K562 (cell line): ENCODE data around the gene ATRNL1. TPM values are rescaled to one million over a fixed set of nuclear protein-coding genes. Genes with fewer than 3 reads are reported as not detected.

Experiments
- ATAC-seq: fragments of 200-7000 bp; cut with Tn5 transposase; 3 replicates; pipeline ENCODE4 v1.9.1; 2020; ENCODE audit warnings: moderate library complexity
- BruUV-seq: library from RNA; stranded (reverse); fragments of 400-500 nt; replicated peaks from 2 replicates; lab custom pipeline; 2021; lab: Mats Ljungman, UMichigan
- CTCF ChIA-PET: fragments of 300-600 bp; formaldehyde crosslinking; extraction: SDS; loops from one replicate; lab custom pipeline; 2021; ENCODE audit warnings: low intra/inter-chr PET ratio; lab: Yijun Ruan, JAX
- POLR2A ChIA-PET: fragments of 300-600, 350-650 bp; sonication (Branson Sonifier 250); formaldehyde crosslinking; extraction: SDS; loops from one replicate; lab custom pipeline; 2021; ENCODE audit warnings: antibody characterized with exemption, inconsistent platforms; lab: Yijun Ruan, JAX
- DNase-seq, 4 experiments: peaks; one replicate each; pipeline versions ENCODE4 v3.0.0 to v3.0.0-alpha.2; 2011 to 2018; ENCODE audit warnings: low spot score in 3 of 4, mixed read lengths in 3 of 4; ENCODE audit errors: extremely low read depth in 1 of 4
- FAIRE-seq: peaks from 2 replicates; lab custom pipeline; 2011; peaks lifted over from hg19 to GRCh38; lab: Jason Lieb, UNC
- H2AFZ ChIP-seq: 2 replicates; pipeline ENCODE4 v1.6.0; 2011; ENCODE audit warnings: low read depth, low read length, control low read depth, inconsistent platforms
- H3K27ac ChIP-seq: fragments of 200-600 bp; 3 replicates; pipeline ENCODE4 v1.8.0; 2011; ENCODE audit warnings: low read depth, mild to moderate bottlenecking, control low read depth, inconsistent platforms, low read length, moderate library complexity, mixed read lengths; ENCODE audit errors: extremely low read depth
- H3K27me3 ChIP-seq, 2 experiments: fragments of 300-600 bp in 1 of 2; 2 replicates in 1 of 2; 3 replicates in 1 of 2; pipeline versions ENCODE4 v1.6.0 to v1.8.0; 2011; ENCODE audit warnings: inconsistent platforms in 2 of 2, low read length in 2 of 2, mild to moderate bottlenecking in 1 of 2, mixed read lengths in 1 of 2, moderate library complexity in 1 of 2; ENCODE audit not compliant: control insufficient read depth in 2 of 2, insufficient read depth in 2 of 2
- H3K36me3 ChIP-seq: fragments of 300-600 bp; 3 replicates; pipeline ENCODE4 v1.8.0; 2011; ENCODE audit warnings: mild to moderate bottlenecking, low read length, inconsistent platforms; ENCODE audit not compliant: control insufficient read depth, insufficient read depth
- H3K4me1 ChIP-seq, 2 experiments: fragments of 200-600 bp in 1 of 2; replicated peaks in 1 of 2; 2 replicates in 1 of 2; 3 replicates in 1 of 2; pipeline versions ENCODE4 v1.5.1 to v1.8.0; 2011; ENCODE audit warnings: inconsistent platforms in 2 of 2, low read length in 2 of 2, mild to moderate bottlenecking in 1 of 2, mixed read lengths in 1 of 2, moderate library complexity in 1 of 2; ENCODE audit not compliant: control insufficient read depth in 2 of 2, insufficient read depth in 2 of 2
- H3K4me2 ChIP-seq: 2 replicates; pipeline ENCODE4 v1.6.1; 2011; ENCODE audit warnings: low read length, control low read depth, inconsistent platforms, mixed read lengths; ENCODE audit not compliant: insufficient read depth
- H3K4me3 ChIP-seq: fragments of 200-600 bp; sonication (generic), shearing (Covaris generic); 2 replicates; pipeline ENCODE4 v1.5.1; 2016; ENCODE audit warnings: control low read depth, inconsistent platforms
- H3K79me2 ChIP-seq: fragments of 200-600 bp; 3 replicates; pipeline ENCODE4 v1.8.0; 2011; ENCODE audit warnings: low read length, inconsistent platforms; ENCODE audit not compliant: control insufficient read depth, insufficient read depth
- H3K9ac ChIP-seq, 2 experiments: 2 replicates each; pipeline versions ENCODE4 v1.6.0 to v1.6.1; 2011; ENCODE audit warnings: low read depth in 2 of 2, low read length in 2 of 2, control low read depth in 1 of 2, inconsistent platforms in 1 of 2, mild to moderate bottlenecking in 1 of 2, mixed read lengths in 1 of 2; ENCODE audit not compliant: insufficient read depth in 1 of 2
- H3K9me1 ChIP-seq: one replicate; pipeline ENCODE4 v1.6.0; 2011; ENCODE audit warnings: inconsistent platforms, mild to moderate bottlenecking, low read length, moderate library complexity; ENCODE audit not compliant: control insufficient read depth, insufficient read depth
- H3K9me3 ChIP-seq: replicated peaks from 2 replicates; pipeline ENCODE4 v1.5.1; 2011; ENCODE audit warnings: low read depth, low read length, inconsistent platforms; ENCODE audit not compliant: control insufficient read depth, insufficient read depth
- H4K20me1 ChIP-seq: replicated peaks from 2 replicates; pipeline ENCODE4 v1.6.1; 2011; ENCODE audit warnings: low read length, inconsistent platforms, mixed read lengths; ENCODE audit not compliant: control insufficient read depth, insufficient read depth
- CAMTA2 ChIP-seq: fragments of 250-450 bp; sonication (Bioruptor Pico); conservative IDR thresholded peaks from 2 replicates; pipeline ENCODE4 v1.5.1; 2022
- E2F6 ChIP-seq, 2 experiments: IDR thresholded peaks; 2 replicates each; pipeline ENCODE4 v1.6.1; 2011; ENCODE audit warnings: borderline replicate concordance in 1 of 2, control low read depth in 1 of 2, low read depth in 1 of 2, low read length in 1 of 2, mild to moderate bottlenecking in 1 of 2, mixed read lengths in 1 of 2, moderate library complexity in 1 of 2; ENCODE audit not compliant: insufficient read depth in 1 of 2, insufficient read length in 1 of 2, poor library complexity in 1 of 2, severe bottlenecking in 1 of 2; ENCODE audit errors: extremely low read depth in 1 of 2
- ELK1 ChIP-seq: sonication (generic); formaldehyde crosslinking; IDR thresholded peaks from 2 replicates; pipeline ENCODE4 v1.8.1; 2022; ENCODE audit warnings: missing genetic modification reagents
- FOXA1 ChIP-seq: fragments of 450-650 bp; IDR thresholded peaks from 2 replicates; pipeline ENCODE4 v1.6.1; 2016; ENCODE audit warnings: mild to moderate bottlenecking, borderline replicate concordance
- FOXA3 ChIP-seq, 2 experiments: fragments of 450-650 bp in 1 of 2; sonication (generic) in 1 of 2; formaldehyde crosslinking; IDR thresholded peaks in 1 of 2; conservative IDR thresholded peaks in 1 of 2; 2 replicates each; pipeline versions ENCODE4 v1.4.0 to v1.8.0; 2020 to 2022; ENCODE audit warnings: mild to moderate bottlenecking in 2 of 2, missing genetic modification reagents in 1 of 2
- GTF2A2 ChIP-seq: IDR thresholded peaks from 2 replicates; pipeline ENCODE4 v1.6.1; 2016; ENCODE audit warnings: mild to moderate bottlenecking, missing genetic modification characterization, missing compliant biosample characterization
- HMG20B ChIP-seq: fragments of 250-450 bp; sonication (Bioruptor Pico); IDR thresholded peaks from 2 replicates; pipeline ENCODE4 v1.5.0; 2021; ENCODE audit warnings: mild to moderate bottlenecking
- HOXB6 ChIP-seq: fragments of 250-450 bp; sonication (Bioruptor Pico); IDR thresholded peaks from 2 replicates; pipeline ENCODE4 v1.5.1; 2022; ENCODE audit warnings: mild to moderate bottlenecking, borderline replicate concordance
- ZNF146 ChIP-seq: IDR thresholded peaks from one replicate; pipeline ENCODE4 v1.6.1; 2018; ENCODE audit warnings: missing compliant biosample characterization; ENCODE audit not compliant: unreplicated experiment
- ZNF175 ChIP-seq: fragments of 200-800 bp; sonication (Bioruptor generic); IDR thresholded peaks from 2 replicates; pipeline ENCODE4 v1.6.1; 2016; ENCODE audit warnings: low read depth, mild to moderate bottlenecking, missing genetic modification characterization, missing compliant biosample characterization
- ZNF518B ChIP-seq: fragments of 250-450 bp; sonication (Bioruptor Pico); IDR thresholded peaks from 2 replicates; pipeline ENCODE4 v1.5.0; 2021; ENCODE audit warnings: mild to moderate bottlenecking, moderate library complexity
- ZNF589 ChIP-seq: fragments of 200-800 bp; sonication (Bioruptor generic); IDR thresholded peaks from 2 replicates; pipeline ENCODE4 v1.6.1; 2016; ENCODE audit warnings: low read depth, missing genetic modification characterization, missing compliant biosample characterization
- ZNF639 ChIP-seq, 2 experiments: fragments of 200-800 bp in 1 of 2; sonication (Bioruptor generic) in 1 of 2; sonication (generic) in 1 of 2; formaldehyde crosslinking in 1 of 2; IDR thresholded peaks in 1 of 2; conservative IDR thresholded peaks in 1 of 2; 2 replicates each; pipeline versions ENCODE4 v1.5.0 to v1.6.1; 2016 to 2020; ENCODE audit warnings: missing compliant biosample characterization in 1 of 2, missing genetic modification characterization in 1 of 2, missing genetic modification reagents in 1 of 2
- ZNF695 ChIP-seq: fragments of 450-650 bp; formaldehyde crosslinking; IDR thresholded peaks from 2 replicates; pipeline ENCODE4 v1.4.0; 2020; ENCODE audit warnings: mild to moderate bottlenecking, moderate library complexity
- WGBS: fragments of 100-300 bp; shearing (Covaris generic); methylation state at CpG from one replicate; pipeline ENCODE4 v1.1.6; 2016; ENCODE audit warnings: low coverage, mixed read lengths; ENCODE audit not compliant: insufficient coverage; ENCODE audit errors: missing lambda C conversion rate; 5-methylcytosine and 5-hydroxymethylcytosine counted together
- in situ Hi-C: fragments of 300-500 bp; cut with MboI; formaldehyde crosslinking; loops from 4 replicates; pipeline ENCODE4 v1.15.0; 2018; ENCODE audit warnings: inconsistent platforms, mixed read lengths
- intact Hi-C: fragments of 100-400 bp; cut with micrococcal nuclease; formaldehyde crosslinking; loops from 2 replicates; pipeline ENCODE4 v1.14.2; 2022
- polyA plus RNA-seq, 8 experiments: library from polyadenylated mRNA; depleted of rRNA in 4 of 8; stranded (reverse) in 5 of 8; unstranded in 3 of 8; fragments of >200 nt; fragmentation: Nextera tagmentation in 2 of 8; fragmentation: Illumina TruSeq in 1 of 8; extraction: Ambion mirVana in 2 of 8; extraction: Trizol in 1 of 8; gene quantifications; 2 replicates each; pipeline versions ENCODE4 v1.2.1 to v1.2.3, GENCODE V29; 2011 to 2014; ENCODE audit warnings: inconsistent platforms in 1 of 8, missing spikeins in 1 of 8
- total RNA-seq, 7 experiments: library from RNA; depleted of rRNA in 6 of 7; stranded (reverse); fragments of >200 nt in 6 of 7; fragmentation: Illumina TruSeq in 2 of 7; extraction: Trizol in 2 of 7; gene quantifications; 2 replicates each; pipeline versions ENCODE4 v1.2.1 to v1.2.3, GENCODE V29; 2011 to 2021; ENCODE audit warnings: low replicate concordance in 1 of 7

ATRNL1 gene
- total and polyA plus RNA-seq, 9 of the 15 experiments (the other 6 are each of a cell fraction or from before 2014, with no cell fraction given) = 0.18 TPM; not detected in 8

GRCh38 chr10:115861455-115861854, 768.3 kb downstream of the ATRNL1 start:
- in situ Hi-C loops (no loop called here), intact Hi-C loops (no loop called here)
- DNase-seq (no peak), FAIRE-seq (no peak), ATAC-seq (no peak)
- no TSS peak for BruUV-seq
- Histone ChIP-seq H3K9me3 (no peaks in the 10 kb centered on the region), H3K9ac (no peak overlapping the region), H3K36me3 (no peaks in the 10 kb centered on the region), H3K4me3 (no peak overlapping the region), H3K79me2 (no peaks in the 10 kb centered on the region), H3K4me1 (no peaks in the 10 kb centered on the region), H2AFZ (no peak overlapping the region), H3K9me1 (no peaks in the 10 kb centered on the region), H3K27ac (no peak overlapping the region), H3K4me2 (no peak overlapping the region), H4K20me1 (no peaks in the 10 kb centered on the region), H3K27me3 (no peaks in the 10 kb centered on the region)
- ChIA-PET POLR2A (no interaction called here), CTCF (no interaction called here)
- WGBS = 4% methylated on average over 2 of the region's 2 CpGs
- TF ChIP-seq ZNF589 (CRISPR knock-in tag) = no peak
- TF ChIP-seq FOXA3 (CRISPR knock-in tag; conservative IDR thresholded peaks at IDR 0.05 in 1 of 2, IDR thresholded peaks at IDR 0.05 in 1 of 2) = no peak
- no peak for TF ChIP-seq E2F6 (IDR thresholded peaks at IDR 0.05; ENCODE audit: borderline replicate concordance in 1 of 2, extremely low read depth in 1 of 2, insufficient read depth in 1 of 2, insufficient read length in 1 of 2, low read depth in 1 of 2, low read length in 1 of 2, poor library complexity in 1 of 2, severe bottlenecking in 1 of 2)
- TF ChIP-seq HOXB6 (CRISPR knock-in tag) = no peak
- no peak for TF ChIP-seq GTF2A2 (tag)
- TF ChIP-seq ZNF695 (CRISPR knock-in tag) = no peak
- TF ChIP-seq ZNF175 (CRISPR knock-in tag) = no peak
- TF ChIP-seq ZNF639 (CRISPR knock-in tag; conservative IDR thresholded peaks at IDR 0.05 in 1 of 2, IDR thresholded peaks at IDR 0.05 in 1 of 2) = no peak
- TF ChIP-seq ZNF518B (CRISPR knock-in tag) = no peak
- TF ChIP-seq FOXA1 = no peak
- no peak for TF ChIP-seq CAMTA2 (CRISPR knock-in tag)
- TF ChIP-seq ZNF146 (CRISPR knock-in tag) = no peak
- no peak for TF ChIP-seq HMG20B (CRISPR knock-in tag)
- TF ChIP-seq ELK1 = no peak
